LHCN-M2 (cell line): ENCODE results near the gene ZDHHC20. TPM values are rescaled to one million over a fixed set of nuclear protein-coding genes. Genes with fewer than 3 reads are reported as not detected.

Experiments used
- DNase-seq: peaks from one replicate; pipeline ENCODE4 v3.0.0-alpha.2; 2012; ENCODE audit warnings: low read depth
- polyA plus RNA-seq: library from polyadenylated mRNA; unstranded; fragments of >200 nt; gene quantifications from one replicate; pipeline ENCODE4 v1.2.1, GENCODE V29; 2012; ENCODE audit warnings: missing spikeins
- total RNA-seq: library from RNA; depleted of rRNA; stranded (reverse); fragments of >200 nt; gene quantifications from 2 replicates; pipeline ENCODE4 v1.2.3, GENCODE V29; 2014; rRNA removed

ZDHHC20 gene, protein sequence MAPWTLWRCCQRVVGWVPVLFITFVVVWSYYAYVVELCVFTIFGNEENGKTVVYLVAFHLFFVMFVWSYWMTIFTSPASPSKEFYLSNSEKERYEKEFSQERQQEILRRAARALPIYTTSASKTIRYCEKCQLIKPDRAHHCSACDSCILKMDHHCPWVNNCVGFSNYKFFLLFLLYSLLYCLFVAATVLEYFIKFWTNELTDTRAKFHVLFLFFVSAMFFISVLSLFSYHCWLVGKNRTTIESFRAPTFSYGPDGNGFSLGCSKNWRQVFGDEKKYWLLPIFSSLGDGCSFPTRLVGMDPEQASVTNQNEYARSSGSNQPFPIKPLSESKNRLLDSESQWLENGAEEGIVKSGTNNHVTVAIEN
- total RNA-seq = 81.2 and 91.9 TPM in 2 replicates
- polyA plus RNA-seq = 16.2 TPM

DNA sequence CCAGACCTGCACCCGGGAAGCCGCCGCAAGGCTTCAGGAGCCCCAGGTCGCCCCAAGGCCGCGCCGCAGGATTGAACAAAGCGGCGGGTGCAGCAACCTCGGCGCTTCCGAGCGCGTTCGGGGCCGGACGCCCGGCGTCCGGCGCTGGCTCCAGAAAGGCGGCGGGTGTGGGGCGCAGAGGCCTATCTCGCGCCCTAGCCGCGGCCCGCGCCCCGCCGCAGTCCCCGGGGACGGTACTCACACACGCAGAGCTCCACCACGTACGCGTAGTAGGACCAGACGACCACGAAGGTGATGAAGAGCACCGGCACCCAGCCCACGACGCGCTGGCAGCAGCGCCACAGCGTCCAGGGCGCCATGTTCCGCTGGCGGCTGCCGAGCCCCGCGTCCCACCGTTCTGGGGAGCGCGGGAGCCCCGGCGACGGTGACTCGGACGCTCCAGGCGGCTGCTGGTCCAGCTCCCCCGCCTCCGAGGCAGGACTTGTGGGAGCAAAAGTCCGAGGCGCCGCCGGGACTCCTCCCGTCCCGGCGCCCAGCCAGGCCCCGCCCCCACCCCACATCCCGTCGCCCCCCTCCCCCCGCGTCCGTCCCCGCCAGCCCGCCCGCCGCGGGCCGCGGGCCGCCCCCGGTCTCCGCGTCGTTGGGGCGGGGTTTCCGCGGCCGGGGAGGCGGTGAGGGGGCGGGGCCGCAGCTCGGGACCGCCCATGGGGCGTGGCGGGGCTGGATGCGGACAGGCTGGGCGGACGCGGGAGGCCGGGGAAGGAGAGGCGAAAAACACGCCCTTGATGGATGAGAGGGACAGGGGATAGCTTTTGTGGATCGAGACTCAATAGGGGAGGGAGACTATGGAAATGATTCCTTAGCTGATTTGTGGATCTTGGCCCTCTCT, at the start of gene ZDHHC20:
TSS of gene ZDHHC20 (minus strand) at position 491 of the 889 bp plus-strand sequence. CDS start at position 359, 132 bp downstream.
- DNase-seq = peak; percentile 75

DNA sequence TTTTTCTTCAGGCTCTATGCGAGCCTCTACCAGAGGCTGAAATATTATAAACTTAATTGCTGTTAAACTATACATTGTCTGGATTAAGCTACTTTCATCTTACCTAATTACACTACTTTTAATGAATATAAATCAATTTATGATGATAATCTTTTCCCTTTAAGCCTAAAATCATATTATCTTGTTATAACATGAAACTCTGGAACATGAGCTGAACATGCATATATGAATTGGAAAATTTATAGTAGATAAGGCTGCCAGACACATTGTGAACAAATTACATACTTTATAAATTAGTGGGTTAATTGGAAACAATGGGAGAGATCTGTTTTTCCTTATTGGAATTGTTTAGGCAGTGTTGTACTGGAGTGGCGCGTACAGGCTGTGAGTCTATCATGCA, 45.3 kb upstream of the ZDHHC20 start:
- no peak for DNase-seq

- no peak for DNase-seq
Observed at GRCh38 chr13:21501686-21502085, 42.6 kb upstream of the ZDHHC20 start.

DNA sequence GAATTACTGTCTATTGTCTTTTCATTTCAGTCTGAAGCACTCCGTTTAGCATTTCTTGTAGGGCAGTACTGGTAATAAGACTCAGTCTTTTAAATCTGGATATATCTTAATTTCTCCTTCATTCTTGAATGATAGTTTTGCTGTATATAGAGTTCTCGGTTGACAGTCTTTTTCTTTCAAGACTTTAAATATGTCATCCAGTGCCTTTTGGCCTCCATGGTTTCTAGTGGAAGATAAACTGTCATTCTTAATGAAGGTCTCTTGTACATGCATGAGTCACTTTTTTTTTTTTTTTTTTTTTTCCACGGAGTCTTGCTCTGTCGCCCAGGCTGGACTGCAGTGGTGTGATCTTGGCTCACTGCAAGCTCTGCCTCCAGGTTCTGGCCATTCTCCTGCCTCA, 27.2 kb upstream of the ZDHHC20 start:
- DNase-seq = peak; percentile 21

DNA sequence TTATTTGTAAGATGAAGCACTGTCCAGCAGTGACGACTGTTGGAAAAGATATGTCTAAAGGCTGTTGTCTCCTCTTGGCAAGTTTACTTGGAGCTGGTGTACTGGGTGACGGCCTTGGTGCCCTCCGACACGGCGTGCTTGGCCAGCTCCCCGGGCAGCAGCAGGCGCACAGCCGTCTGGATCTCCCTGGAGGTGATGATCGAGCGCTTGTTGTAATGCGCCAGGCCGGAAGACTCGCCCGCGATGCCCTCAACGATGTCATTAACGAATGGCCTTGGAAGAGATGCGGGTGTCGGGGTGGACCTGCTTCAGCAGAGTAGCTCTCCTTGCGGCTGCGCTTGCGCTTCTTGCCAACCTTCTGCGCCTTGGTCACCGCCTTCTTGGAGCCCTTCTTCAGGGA, 24.6 kb upstream of the ZDHHC20 start:
- no peak for DNase-seq

DNA sequence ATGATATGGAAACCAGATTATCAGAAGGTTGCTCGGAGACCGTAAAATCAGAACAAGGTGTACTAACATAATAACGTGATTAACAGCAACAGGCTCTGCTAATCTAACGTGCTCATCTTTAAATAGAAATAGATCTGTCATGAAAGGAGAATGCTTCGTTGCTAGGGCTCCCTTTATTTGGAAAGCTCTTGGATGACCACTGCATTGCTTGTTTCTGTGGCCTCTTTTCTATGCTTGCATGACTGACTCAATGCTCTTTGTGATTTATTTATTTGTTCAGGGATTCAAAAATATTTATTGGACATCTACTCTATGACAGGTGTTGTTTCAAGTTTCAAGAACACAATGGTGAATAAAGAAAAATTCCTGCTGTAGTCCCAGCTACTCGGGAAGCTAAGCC, 22.3 kb upstream of the ZDHHC20 start:
- peak; percentile 82 for DNase-seq

- peak; percentile 74 for DNase-seq
Observed at GRCh38 chr13:21478881-21479808, 20.0 kb upstream of the ZDHHC20 start.

GRCh38 chr13:21476893-21477472, 17.9 kb upstream of the ZDHHC20 start:
- peak; percentile 78 for DNase-seq

- no peak for DNase-seq
Observed at GRCh38 chr13:21475115-21475514, 16.0 kb upstream of the ZDHHC20 start.

- no peak for DNase-seq
Observed at GRCh38 chr13:21470785-21471184, 11.7 kb upstream of the ZDHHC20 start.

- DNase-seq = no peak
Observed at GRCh38 chr13:21466527-21466926, 7.4 kb upstream of the ZDHHC20 start.

GRCh38 chr13:21465710-21466160, 6.6 kb upstream of the ZDHHC20 start:
- no peak for DNase-seq

DNA sequence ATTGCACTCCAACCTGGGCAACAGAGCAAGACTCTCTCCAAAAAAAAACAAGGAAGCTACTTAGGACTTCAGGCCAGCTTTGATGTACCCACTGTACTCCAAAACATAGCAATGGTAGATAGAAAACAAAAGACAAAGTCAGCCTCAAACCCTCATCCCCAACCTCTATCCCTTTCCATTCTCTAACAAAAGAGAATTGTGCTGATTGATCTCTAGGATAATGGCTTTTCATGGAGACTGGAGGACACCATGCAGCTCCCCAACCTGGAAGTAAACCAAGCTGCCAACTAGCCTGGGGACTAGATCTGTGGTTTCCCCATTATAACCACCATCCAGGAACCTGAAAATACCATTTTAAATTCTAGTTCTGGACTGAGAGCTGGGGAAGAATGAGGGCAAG, 4.3 kb upstream of the ZDHHC20 start:
- DNase-seq = no peak

DNA sequence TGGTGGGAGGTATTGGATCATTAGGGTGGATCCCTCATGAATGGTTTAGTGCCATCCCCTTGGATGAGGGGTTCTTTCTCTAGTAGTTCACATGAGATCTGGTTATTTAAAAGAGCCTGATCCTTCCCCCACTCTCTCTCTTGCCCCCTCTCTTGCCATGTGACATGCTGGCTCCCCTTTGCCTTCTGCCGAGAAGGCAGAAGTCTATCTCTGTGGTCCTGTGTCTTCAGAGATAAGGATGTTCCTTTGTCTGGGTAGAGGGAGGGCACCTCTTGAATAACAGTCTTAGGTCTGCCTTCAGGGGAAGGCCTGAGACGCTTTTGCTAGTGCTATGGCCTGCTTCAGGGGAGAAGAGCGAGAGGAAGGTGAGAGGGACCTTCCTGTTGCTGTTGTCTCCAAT, 2.0 kb upstream of the ZDHHC20 start:
- no peak for DNase-seq

DNA sequence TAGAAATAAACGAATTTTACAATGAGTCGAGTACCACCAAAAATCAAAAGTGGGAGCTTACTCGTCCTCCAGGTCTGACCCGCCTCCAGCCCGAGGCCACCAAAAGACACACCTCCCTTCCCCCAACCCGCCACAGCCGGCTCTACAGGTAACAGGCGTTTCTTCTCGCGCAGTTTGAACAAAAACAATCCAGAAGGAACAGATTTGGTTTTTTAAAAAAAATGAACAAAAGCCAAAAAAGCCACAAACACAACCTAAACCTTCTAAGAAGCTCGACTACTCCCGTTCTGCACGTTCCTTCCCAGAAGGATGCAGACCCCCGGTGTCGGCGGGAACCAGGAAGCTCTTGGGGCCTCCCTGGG, 671 bp downstream of the ZDHHC20 start:
- DNase-seq = no peak

GRCh38 chr13:21453387-21454081, 5.6 kb downstream of the ZDHHC20 start:
- DNase-seq = no peak

GRCh38 chr13:21450936-21451335, 8.2 kb downstream of the ZDHHC20 start:
- DNase-seq = no peak

DNA sequence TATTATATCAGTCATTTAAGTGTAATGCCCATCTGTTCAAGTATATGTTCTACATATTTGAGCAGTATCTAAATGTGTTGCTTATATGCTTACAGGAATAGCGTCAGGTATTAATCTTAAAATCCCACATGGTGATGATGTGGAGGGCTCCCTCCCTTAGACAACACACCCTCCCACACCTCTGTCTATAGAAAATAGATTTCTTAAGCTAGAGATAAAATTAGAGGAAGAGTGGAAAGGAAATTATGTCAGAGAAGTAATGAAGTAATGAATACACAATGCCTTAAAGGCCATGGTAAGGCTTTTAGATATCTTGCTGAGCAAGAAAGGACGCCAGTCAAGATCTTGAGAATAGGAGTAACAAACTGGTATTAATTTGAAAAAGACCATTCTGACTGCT, 12.4 kb downstream of the ZDHHC20 start:
- no peak for DNase-seq

DNA sequence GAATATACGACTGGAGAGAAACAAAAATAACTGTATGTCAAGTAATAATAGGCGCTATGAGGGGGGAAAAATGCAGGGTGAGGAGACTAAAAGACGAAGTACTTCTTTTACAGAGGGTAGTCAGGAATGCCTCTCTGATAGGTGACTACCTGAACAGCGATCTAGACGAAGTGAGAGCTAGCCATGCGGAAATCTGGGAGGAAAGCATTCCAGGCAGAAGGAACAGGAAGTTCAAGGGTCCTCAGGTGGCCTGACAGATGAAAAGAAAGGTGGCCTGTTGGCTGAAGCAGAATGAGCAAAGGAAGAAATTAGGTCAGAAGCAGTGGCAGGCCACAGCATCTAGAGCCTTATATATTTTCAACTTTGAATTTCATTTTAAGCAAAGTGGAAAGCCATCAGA, 13.3 kb downstream of the ZDHHC20 start:
- no peak for DNase-seq

DNA sequence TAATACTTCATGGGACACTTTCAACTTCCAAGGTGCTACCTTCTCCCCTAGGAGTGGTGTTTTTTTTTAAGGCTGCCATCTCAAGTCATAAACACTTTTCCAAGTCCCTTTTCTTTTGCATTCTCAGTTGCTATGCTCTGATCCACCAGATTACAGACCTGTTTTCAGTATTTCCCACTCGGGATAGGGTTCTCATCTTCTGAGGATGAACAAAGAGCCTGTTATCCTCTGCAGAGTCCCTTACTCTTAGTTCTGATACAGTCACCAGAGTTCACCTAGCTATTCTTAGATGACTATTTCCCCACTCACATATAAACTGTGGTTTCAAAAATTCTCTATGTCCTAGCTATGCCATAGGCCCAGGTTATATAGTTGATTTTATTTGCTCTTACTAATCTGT, 15.9 kb downstream of the ZDHHC20 start:
- DNase-seq = no peak

GRCh38 chr13:21436582-21436981, 22.5 kb downstream of the ZDHHC20 start:
- no peak for DNase-seq
